WI38 (cell line): Measurements from ENCODE around the gene CRYL1.

Experiments used
- H3K4me3 ChIP-seq: 2 replicates; pipeline ENCODE4 v1.5.1; 2011; ENCODE audit warnings: low read depth, mild to moderate bottlenecking, control low read depth, low read length
- TF ChIP-seq, protein P1 (sequence below): IDR thresholded peaks from 2 replicates; pipeline ENCODE4 v1.5.1; 2012; ENCODE audit warnings: low read depth, mild to moderate bottlenecking, control low read depth, low read length

The CRYL1 gene

DNA sequence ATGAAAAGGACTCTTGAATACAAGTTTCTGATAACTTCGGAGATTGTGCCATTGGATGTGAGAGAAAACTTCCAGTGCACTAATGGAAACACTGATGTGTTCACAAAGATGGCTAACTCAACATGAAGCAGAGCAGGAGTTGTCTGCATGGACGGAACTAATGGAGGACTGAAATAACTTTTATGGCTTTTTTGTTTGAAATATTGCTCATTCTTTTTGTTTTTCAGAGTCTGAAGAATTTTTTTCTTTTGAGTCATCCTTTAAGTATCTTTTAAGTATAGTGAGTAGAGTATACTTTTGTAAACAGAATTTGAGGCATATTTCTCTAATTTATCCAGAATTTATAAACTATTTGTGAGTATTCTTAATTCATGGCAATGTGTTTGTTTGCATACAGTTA is 25.7 kb downstream of the CRYL1 start:
- no peak overlapping the region for H3K4me3 ChIP-seq
- TF ChIP-seq, protein P1, sequence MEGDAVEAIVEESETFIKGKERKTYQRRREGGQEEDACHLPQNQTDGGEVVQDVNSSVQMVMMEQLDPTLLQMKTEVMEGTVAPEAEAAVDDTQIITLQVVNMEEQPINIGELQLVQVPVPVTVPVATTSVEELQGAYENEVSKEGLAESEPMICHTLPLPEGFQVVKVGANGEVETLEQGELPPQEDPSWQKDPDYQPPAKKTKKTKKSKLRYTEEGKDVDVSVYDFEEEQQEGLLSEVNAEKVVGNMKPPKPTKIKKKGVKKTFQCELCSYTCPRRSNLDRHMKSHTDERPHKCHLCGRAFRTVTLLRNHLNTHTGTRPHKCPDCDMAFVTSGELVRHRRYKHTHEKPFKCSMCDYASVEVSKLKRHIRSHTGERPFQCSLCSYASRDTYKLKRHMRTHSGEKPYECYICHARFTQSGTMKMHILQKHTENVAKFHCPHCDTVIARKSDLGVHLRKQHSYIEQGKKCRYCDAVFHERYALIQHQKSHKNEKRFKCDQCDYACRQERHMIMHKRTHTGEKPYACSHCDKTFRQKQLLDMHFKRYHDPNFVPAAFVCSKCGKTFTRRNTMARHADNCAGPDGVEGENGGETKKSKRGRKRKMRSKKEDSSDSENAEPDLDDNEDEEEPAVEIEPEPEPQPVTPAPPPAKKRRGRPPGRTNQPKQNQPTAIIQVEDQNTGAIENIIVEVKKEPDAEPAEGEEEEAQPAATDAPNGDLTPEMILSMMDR, result no peak

DNA sequence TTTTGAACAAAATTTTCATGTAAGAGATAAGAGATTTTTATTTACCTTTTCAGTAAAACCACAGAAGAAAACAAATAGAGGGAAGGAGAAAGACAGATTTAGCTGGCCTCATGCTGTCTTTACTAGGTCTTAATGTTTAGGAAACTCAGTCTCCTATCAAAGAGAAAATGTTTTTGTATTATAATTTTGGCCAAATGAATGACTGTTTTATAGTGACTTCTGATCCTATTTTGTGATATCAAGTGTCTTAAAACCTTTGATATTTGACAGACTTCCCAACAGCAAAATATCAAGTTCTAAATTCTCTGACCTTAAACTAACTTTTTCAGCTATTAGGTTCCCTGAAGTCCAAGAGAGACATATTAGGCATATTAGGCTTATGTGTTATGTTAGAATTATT is 27.0 kb downstream of the CRYL1 start:
- no peak overlapping the region for H3K4me3 ChIP-seq
- TF ChIP-seq, protein P1, result no peak

DNA sequence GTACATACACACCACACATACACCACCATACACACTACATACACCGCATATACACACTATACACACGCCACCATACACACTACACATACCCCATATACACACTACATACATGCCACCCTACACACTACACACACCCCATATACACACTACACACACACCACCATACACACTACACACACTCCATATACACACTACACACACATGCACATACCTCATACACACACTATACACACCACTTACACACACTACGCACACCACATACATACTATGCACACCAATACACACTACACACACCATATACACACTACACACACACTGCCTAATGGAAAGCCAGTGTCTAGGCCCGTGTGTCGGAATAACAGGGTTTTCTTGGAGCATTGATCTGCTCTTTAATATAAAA is 27.5 kb downstream of the CRYL1 start:
- TF ChIP-seq, protein P1, result no peak
- H3K4me3 ChIP-seq, result no peak overlapping the region

DNA sequence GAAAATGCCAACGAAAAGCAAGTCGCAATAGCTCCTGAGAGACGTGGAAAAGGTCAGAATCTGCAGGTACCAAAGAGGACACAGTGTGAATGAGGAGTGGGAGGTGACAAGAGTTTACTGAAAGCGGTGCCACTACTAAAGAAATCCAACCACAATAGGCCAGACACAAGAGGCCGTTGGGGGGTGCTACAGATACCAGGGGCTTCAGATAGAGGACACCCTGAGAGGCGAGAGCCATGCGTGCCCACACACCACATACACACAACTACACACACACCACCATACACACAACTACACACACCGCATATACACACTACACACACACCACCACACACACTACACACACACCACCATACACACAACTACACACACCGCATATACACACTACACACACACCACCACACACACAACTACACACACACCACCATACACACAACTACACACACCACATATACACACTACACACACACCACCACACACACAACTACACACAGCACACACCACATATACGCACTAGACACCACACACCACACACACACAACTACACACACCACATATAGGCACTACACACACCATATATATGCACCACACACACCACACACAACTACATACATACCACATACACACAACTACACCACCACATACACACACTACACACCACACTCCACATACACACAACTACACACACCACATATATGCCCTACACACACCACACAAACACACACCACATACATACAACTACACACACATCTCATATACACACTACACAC is 28.5 kb downstream of the CRYL1 start:
- no peak overlapping the region for H3K4me3 ChIP-seq
- TF ChIP-seq, protein P1, result no peak

DNA sequence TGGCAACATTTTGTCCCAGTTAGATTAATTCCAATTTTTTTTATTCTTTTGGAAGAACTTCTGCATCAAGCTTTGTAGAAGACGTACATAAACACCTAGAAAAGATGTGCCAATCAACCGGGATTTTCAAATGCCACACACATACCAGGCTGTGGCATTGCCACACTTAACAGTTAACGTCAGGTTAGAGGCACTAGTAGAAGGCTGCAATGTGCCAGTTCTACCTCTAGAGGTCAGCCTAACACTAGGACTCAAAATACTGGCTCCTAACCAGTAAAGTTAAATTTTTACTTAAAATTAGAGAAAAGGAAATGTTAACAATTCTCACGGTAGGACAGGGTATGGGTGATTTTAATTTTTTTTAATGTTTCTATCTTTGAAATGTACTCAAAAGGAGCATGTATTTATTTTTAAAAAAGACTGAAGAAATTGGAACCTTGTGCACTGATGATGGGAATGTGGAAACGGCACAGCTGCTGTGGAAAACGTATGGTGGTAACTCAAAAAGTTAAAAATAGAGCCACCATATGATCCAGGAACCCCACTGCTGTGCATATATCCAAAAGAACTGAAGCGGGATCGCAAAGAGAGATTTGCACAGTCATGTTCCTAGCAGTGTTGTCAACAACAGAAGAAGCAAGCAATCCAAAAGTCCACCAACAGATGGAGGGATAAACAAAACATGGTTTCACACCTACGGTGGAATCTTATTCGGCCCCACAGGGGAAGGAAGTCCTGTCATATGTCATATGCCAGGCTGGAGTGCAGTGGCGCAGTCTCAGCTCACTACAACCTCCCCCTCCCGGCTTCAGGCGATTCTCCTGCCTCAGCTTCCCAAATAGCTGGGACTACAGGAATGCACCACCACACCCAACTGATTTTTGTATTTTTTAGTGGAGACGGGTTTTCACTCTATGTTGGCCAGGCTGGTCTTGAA is 30.3 kb downstream of the CRYL1 start:
- TF ChIP-seq, protein P1, result peak; percentile 87
- H3K4me3 ChIP-seq, result peak overlapping the region; percentile 26

DNA sequence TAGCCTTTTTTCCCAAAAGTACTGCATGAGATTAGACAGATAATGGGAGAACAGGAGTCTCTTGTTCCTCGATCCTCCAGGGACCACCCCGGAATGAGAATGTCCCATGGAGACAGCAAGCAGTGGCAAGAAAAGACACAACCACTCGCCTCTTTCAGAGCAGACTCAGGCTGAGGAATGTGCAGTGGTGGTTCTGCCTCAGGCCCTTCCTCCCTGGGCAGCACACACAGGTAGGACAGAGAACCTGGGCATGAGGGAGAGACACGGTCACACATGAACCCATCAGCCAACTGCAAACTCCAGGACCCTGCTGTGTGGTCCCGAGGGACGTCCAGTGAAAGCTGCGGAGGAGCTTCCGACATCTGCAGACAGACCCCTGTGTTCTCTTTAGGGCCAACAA is 31.0 kb downstream of the CRYL1 start:
- TF ChIP-seq, protein P1, result no peak
- H3K4me3 ChIP-seq, result no peak overlapping the region

DNA sequence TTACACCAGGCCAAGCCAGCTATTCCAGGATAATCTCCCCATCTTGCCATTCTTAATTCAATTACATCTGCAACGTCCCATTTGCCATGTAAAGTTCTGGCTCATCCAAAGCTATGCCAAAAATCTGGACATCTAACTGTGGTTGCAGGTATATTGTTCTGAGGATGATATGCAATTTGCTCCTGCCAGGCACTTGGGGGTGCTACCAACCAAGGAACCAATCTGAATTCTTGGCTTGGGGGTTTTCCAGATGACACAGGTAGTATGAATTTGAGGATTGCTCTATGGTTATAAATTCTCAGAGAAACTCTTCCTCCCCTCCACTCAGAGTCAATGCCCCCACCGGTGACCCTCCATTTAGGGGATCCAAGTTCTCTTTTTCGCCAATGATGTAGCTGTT is 33.0 kb downstream of the CRYL1 start:
- no peak overlapping the region for H3K4me3 ChIP-seq
- TF ChIP-seq, protein P1, result peak; percentile 49
